SJSA1 (cell line): ENCODE results near the gene NOL4L. TPM values are rescaled to one million over a fixed set of nuclear protein-coding genes. Genes with fewer than 3 reads are reported as not detected.

Source experiments
- DNase-seq, 2 experiments: peaks; one replicate each; pipeline ENCODE4 v3.0.0-alpha.2; 2015 to 2020; ENCODE audit warnings: low spot score in 2 of 2, low read depth in 1 of 2
- H3K27ac ChIP-seq: fragments of 250-450 bp; sonication (Bioruptor Pico); 2 replicates; pipeline ENCODE4 v1.5.1; 2020; ENCODE audit warnings: mild to moderate bottlenecking, moderate library complexity
- H3K27me3 ChIP-seq: fragments of 250-450 bp; sonication (Bioruptor Pico); replicated peaks from 2 replicates; pipeline ENCODE4 v1.5.1; 2020; ENCODE audit warnings: mild to moderate bottlenecking, moderate library complexity
- H3K36me3 ChIP-seq: fragments of 250-450 bp; sonication (Bioruptor Pico); 2 replicates; pipeline ENCODE4 v1.5.1; 2020; ENCODE audit warnings: mild to moderate bottlenecking
- H3K4me1 ChIP-seq: fragments of 250-450 bp; sonication (Bioruptor Pico); replicated peaks from 2 replicates; pipeline ENCODE4 v1.6.1; 2021; ENCODE audit warnings: mild to moderate bottlenecking
- H3K4me3 ChIP-seq: fragments of 250-450 bp; sonication (Bioruptor Pico); 2 replicates; pipeline ENCODE4 v1.5.1; 2020; ENCODE audit warnings: mild to moderate bottlenecking
- H3K9me3 ChIP-seq: fragments of 250-450 bp; sonication (Bioruptor Pico); replicated peaks from 2 replicates; pipeline ENCODE4 v1.5.1; 2020; ENCODE audit warnings: mild to moderate bottlenecking
- total RNA-seq: library from RNA; depleted of rRNA; stranded (reverse); fragments of >200 nt; shearing (Covaris generic); gene quantifications from 2 replicates; pipeline ENCODE4 v1.2.3, GENCODE V29; 2014

The NOL4L gene
- total RNA-seq, 1 experiment from 2014 or later, result 11.4 TPM

DNA sequence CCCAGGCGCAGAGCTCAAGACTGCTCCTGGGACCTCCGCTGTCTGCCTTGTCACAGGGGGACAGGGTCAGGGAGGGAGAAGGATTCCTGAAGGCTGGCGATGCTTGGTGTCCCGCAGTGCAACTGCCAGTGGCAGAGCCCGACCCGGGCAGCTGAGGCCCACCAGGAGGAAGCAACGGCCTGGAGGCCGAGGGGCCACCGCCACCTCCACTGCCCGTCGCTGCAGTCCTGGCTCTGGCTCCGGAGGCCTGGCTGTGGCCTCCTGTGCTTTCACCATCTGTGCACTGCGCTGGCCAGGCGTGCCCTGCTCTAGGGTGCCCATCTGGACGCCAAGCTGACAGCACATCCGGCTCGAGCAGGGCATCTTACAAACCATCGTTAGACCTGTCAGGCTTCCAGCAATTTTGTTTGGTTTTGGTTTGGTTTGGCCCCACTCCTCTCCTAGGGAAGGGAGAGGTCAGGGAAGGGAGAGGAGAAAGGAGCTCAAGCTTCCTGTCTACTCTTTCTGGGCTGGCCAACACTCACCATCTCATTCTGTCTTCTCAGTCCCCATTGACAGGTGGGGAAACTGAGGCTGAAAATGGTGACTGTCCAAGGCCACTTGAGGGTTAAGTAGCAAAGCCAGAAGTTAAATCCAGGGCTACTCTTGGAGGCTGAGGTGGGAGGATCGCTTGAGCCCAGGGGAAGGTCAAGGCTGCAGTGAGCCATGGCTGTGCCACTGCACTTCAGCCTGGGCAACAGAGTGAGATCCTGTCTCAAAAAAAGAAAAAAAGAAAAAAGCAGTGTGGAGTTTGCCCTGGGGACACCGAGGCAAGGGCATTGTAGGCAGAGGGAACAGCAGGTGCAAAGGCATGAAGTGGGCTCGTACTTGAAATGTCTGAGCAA, 37.7 kb upstream of the NOL4L start:
- Histone ChIP-seq H3K4me3 (no peak overlapping the region), H3K9me3 (no peaks in the 10 kb centered on the region), H3K27me3 (no peaks in the 10 kb centered on the region), H3K36me3 (no peaks in the 10 kb centered on the region), H3K27ac (no peak overlapping the region), H3K4me1 (peaks cover 14% of the 10 kb centered on the region)
- DNase-seq, result no peak

GRCh38 chr20:32621891-32622584, 36.9 kb upstream of the NOL4L start:
- Histone ChIP-seq H3K27me3 (no peaks in the 10 kb centered on the region), H3K36me3 (no peaks in the 10 kb centered on the region), H3K4me3 (no peak overlapping the region)

GRCh38 chr20:32621071-32621890, 36.1 kb upstream of the NOL4L start:
- no peak for DNase-seq
- no peaks in the 10 kb centered on the region for H3K27me3 ChIP-seq
- no peaks in the 10 kb centered on the region for H3K9me3 ChIP-seq
- no peaks in the 10 kb centered on the region for H3K4me1 ChIP-seq
- no peak overlapping the region for H3K4me3 ChIP-seq
- H3K36me3 ChIP-seq, result no peaks in the 10 kb centered on the region
- no peak overlapping the region for H3K27ac ChIP-seq

More at GRCh38 chr20:32621891-32622584, 36.9 kb upstream of the NOL4L start:
- peaks cover 6% of the 10 kb centered on the region for H3K4me1 ChIP-seq
- H3K9me3 ChIP-seq, result no peaks in the 10 kb centered on the region
- no peak overlapping the region for H3K27ac ChIP-seq
- DNase-seq, result no peak

DNA sequence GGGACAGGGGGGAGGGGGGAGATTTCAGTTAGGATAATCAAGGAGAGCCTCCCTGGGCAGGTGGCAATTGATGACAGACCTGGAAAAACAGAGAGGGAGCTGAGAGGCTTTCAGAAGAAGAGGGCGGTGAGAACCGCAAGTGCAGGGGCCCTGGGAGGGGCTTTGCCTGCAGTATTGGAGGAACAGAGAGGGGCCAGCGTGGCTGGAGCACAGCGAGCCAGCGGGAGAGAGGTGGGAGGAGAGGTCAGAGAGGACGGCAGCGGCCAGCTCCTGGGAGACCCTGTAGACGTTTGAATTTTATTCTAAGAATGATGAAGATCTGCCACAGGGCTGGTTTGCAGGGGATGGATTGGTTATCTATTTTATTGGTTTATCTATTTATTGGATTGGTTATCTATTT, 34.5 kb upstream of the NOL4L start:
- Histone ChIP-seq H3K4me3 (no peak overlapping the region), H3K36me3 (no peaks in the 10 kb centered on the region), H3K27me3 (no peaks in the 10 kb centered on the region), H3K9me3 (no peaks in the 10 kb centered on the region), H3K4me1 (no peaks in the 10 kb centered on the region), H3K27ac (no peak overlapping the region)
- no peak for DNase-seq

DNA sequence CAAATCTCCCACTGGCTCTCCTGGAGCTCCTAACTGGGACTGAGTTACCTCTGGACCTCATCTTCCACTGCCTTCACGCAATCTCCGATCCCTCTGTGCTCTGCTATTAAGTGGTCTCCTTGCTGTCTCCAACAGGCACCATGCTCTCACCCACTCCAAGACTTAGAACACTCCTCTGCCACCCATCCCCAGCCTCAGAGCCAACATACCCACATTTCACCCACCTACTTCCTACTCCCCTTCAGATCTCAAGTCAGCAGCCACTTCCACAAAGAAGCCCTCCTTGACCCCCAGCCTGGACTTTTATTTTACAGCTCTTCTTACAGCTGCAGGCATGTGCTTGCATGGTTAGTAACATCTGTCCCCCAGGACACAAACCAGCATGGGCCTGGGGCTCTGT, 29.6 kb upstream of the NOL4L start:
- Histone ChIP-seq H3K4me3 (no peak overlapping the region), H3K27ac (no peak overlapping the region), H3K9me3 (no peaks in the 10 kb centered on the region), H3K36me3 (no peaks in the 10 kb centered on the region), H3K4me1 (no peaks in the 10 kb centered on the region), H3K27me3 (no peaks in the 10 kb centered on the region)
- DNase-seq, result no peak

- Histone ChIP-seq H3K4me3 (no peak overlapping the region), H3K27me3 (no peaks in the 10 kb centered on the region), H3K27ac (no peak overlapping the region)
Measured at GRCh38 chr20:32614303-32614702, 29.2 kb upstream of the NOL4L start.

GRCh38 chr20:32613192-32614053, 28.3 kb upstream of the NOL4L start:
- no peaks in the 10 kb centered on the region for H3K27me3 ChIP-seq
- no peak overlapping the region for H3K4me3 ChIP-seq
- H3K27ac ChIP-seq, result no peak overlapping the region
- no peak for DNase-seq
- H3K9me3 ChIP-seq, result no peaks in the 10 kb centered on the region
- no peaks in the 10 kb centered on the region for H3K36me3 ChIP-seq
- no peaks in the 10 kb centered on the region for H3K4me1 ChIP-seq

More at GRCh38 chr20:32614303-32614702, 29.2 kb upstream of the NOL4L start:
- no peaks in the 10 kb centered on the region for H3K9me3 ChIP-seq
- no peaks in the 10 kb centered on the region for H3K4me1 ChIP-seq
- DNase-seq, result no peak
- no peaks in the 10 kb centered on the region for H3K36me3 ChIP-seq

DNA sequence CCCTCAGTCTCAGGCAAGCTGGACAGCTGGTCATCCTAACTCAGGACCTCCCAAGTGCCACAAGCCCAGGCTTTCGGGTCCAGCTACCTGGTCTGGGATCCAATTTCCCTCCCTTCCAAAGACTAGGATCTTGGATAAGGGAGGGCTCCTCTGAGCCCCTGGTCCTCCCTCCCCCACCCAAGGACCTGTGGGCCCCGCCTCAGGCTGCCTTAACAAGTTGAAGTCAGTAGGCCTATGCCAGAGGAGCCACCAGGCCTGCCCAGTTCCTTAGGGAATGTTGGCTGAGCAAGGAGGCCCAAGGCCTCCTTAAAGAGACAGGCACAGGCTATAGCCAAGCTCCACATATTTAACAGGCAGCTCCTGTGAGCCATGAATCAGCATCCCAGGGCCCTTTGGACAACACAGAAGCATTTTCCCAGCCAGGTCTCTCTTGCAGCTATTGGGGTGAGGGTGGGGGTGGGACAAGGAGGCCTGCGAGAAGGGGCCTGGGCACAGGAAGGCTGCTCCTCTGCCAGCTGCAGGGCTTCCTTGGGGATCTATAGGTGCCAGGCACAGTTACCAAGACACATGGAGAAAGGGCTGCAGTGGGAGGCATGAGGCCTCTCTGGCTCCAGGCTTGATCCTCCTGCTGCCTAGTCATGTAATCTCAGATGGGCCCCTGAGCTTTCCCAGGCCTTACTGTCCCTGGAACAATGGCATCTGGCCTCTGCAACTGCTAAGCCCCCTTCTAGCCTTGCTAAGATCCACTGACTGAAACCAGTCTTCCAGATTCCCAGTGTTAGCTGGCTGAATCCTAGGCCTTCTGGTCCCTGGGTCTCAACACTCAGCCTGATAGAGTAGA, 27.4 kb upstream of the NOL4L start:
- no peaks in the 10 kb centered on the region for H3K4me1 ChIP-seq
- H3K27me3 ChIP-seq, result no peaks in the 10 kb centered on the region
- no peak overlapping the region for H3K27ac ChIP-seq
- no peaks in the 10 kb centered on the region for H3K9me3 ChIP-seq
- no peak overlapping the region for H3K4me3 ChIP-seq
- no peaks in the 10 kb centered on the region for H3K36me3 ChIP-seq
- no peak for DNase-seq

- H3K4me1 ChIP-seq, result no peaks in the 10 kb centered on the region
- H3K4me3 ChIP-seq, result no peak overlapping the region
- H3K27ac ChIP-seq, result no peak overlapping the region
- no peaks in the 10 kb centered on the region for H3K27me3 ChIP-seq
- DNase-seq, result no peak
- no peaks in the 10 kb centered on the region for H3K36me3 ChIP-seq
- no peaks in the 10 kb centered on the region for H3K9me3 ChIP-seq
Measured at GRCh38 chr20:32611868-32612267, 26.7 kb upstream of the NOL4L start.

GRCh38 chr20:32611286-32611685, 26.2 kb upstream of the NOL4L start:
- Histone ChIP-seq H3K4me3 (no peak overlapping the region), H3K27ac (no peak overlapping the region), H3K27me3 (no peaks in the 10 kb centered on the region), H3K36me3 (no peaks in the 10 kb centered on the region), H3K4me1 (no peaks in the 10 kb centered on the region), H3K9me3 (no peaks in the 10 kb centered on the region)
- no peak for DNase-seq

- Histone ChIP-seq H3K4me1 (no peaks in the 10 kb centered on the region), H3K27ac (no peak overlapping the region), H3K9me3 (no peaks in the 10 kb centered on the region), H3K4me3 (no peak overlapping the region), H3K27me3 (no peaks in the 10 kb centered on the region), H3K36me3 (no peaks in the 10 kb centered on the region)
- DNase-seq, result no peak
Measured at GRCh38 chr20:32610472-32611218, 25.5 kb upstream of the NOL4L start.

DNA sequence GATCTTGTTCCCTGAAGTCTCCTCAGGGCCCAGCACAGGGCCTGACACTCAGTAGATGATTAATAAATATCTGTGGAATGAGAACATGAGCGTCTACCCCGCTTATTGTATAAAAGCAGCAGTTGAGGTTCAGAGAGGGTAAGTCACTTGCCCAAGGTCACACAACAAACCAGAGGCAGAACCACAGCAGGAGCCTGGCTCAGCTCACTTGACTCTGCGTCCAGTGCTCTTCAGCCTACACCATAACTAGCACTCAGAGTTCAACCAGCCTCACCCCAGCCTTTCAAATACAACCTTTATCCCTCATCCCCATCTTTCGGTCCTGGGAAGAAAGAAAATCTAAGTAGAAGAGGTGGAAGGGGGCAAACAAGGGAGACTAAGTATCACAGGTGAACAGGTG, 24.9 kb upstream of the NOL4L start:
- Histone ChIP-seq H3K27ac (no peak overlapping the region), H3K27me3 (no peaks in the 10 kb centered on the region), H3K4me1 (no peaks in the 10 kb centered on the region), H3K36me3 (no peaks in the 10 kb centered on the region), H3K4me3 (no peak overlapping the region), H3K9me3 (no peaks in the 10 kb centered on the region)
- no peak for DNase-seq
